Stimulated activated CD8-positive, alpha-beta memory T cell treated with anti-CD3 and anti-CD28 coated beads, Interleukin-7, amount 100 ng/mL, for 24 hours (primary cell): ENCODE results near the gene SNRPA1.

Experiments used
- DNase-seq: peaks from one replicate; pipeline ENCODE4 v3.0.0-alpha.2; 2020; ENCODE audit warnings: low read depth

The SNRPA1 gene

DNA sequence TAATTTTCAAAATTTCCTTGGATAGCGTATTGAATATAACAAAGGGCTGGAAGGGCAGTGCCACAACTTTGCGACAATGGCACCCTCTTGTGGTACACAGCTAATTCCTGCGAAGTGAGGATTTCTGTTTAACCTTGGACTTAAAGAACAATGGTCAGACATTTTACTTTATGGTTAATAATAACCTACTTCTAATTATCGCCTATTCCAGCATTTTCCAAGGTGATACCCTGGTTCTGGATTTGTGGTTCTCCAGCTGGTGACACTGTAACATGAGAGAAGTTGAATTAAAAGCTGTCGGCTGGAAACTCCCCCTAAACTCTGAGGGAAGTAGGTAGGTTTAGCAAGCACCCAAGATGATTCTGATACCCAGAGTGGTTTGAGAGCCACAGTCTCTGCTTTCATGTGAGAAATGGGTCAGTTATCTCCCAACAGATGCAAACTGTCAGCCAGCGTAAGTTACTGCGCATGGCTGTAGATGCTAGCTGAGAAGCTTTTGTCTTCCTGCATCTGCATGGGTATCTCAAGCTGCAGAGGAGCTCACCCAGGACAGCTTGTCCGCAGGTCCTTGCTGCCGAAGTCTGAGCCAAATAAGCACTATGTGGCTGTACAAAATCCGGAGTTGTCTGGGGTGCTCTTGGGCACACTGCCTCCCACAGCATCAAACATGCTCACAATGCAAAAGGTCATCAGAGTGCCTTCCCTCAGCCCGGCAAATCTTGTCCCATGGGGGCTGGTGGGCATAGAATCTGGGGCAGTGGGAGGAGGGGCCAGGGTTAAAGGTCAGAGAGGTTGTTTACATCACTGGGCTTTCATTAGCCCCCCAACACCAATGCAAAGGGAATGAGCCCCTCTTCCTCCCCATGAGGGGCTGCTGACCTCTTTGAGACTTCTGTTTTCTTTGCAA is 36.6 kb downstream of the SNRPA1 start:
- DNase-seq: no peak

DNA sequence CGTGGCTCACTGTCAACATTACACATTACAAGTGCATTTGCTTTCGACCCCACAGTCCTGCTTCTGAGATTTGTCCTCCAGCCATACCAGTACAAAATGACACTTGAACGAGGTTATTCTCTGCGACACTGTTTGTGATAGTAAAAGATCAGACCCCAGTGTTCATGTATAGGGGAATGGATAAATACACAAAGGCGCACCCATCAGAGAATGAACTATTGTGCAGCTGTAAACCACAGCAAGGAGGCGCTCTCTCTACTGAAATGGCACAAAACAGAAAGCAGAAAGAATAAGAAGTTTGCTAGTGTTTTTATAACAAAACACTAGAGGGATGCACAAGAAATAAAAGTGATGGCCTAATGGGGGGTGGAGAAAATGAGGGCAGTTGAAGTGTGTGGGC is 38.3 kb downstream of the SNRPA1 start:
- DNase-seq: no peak

DNA sequence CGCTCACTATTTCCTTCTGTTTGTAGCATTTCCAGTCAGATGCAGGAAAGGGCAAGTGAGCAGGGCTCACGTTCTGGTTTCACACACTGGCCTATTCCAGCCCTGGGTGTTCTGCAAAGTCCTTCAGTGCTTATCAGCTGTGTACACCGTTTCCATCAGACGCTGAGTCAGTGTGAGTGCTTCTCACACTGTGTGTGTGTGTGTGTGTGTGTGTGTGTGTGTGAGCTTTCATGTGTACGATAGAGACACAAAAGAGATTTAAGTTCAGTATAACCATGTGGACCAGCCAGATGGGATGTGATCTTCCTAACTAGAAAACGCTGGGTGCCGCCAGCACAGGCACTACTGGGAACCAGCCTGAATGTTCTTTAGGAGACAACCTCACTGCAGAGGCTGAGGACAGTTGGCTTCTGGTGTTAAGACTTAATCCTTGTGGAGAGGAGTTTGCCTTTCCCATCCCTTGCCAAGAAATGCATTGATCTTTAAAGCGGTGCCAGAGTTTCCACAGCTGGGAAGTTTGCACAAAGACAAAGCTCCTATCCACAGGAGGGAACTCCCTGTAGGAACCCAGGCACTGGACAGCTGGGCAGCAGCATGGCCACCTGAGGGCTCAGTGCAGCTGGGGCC is 39.3 kb downstream of the SNRPA1 start:
- no peak for DNase-seq

DNA sequence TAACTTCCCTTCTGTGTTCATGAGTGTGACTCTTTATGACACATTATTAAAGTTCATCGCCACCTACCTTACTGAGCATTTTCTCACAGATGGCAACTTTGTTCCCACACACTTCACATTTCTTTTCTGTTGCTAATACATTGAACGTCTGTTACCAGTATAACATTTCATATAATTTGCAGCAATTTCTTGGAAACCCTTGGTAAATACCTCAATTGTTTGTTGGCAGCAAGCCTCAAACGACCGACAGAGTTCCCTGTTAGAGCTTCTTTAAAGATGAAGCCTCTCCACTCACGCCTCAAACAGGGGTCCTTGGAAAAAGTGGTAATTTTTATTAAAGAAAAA is 40.0 kb downstream of the SNRPA1 start:
- no peak for DNase-seq

DNA sequence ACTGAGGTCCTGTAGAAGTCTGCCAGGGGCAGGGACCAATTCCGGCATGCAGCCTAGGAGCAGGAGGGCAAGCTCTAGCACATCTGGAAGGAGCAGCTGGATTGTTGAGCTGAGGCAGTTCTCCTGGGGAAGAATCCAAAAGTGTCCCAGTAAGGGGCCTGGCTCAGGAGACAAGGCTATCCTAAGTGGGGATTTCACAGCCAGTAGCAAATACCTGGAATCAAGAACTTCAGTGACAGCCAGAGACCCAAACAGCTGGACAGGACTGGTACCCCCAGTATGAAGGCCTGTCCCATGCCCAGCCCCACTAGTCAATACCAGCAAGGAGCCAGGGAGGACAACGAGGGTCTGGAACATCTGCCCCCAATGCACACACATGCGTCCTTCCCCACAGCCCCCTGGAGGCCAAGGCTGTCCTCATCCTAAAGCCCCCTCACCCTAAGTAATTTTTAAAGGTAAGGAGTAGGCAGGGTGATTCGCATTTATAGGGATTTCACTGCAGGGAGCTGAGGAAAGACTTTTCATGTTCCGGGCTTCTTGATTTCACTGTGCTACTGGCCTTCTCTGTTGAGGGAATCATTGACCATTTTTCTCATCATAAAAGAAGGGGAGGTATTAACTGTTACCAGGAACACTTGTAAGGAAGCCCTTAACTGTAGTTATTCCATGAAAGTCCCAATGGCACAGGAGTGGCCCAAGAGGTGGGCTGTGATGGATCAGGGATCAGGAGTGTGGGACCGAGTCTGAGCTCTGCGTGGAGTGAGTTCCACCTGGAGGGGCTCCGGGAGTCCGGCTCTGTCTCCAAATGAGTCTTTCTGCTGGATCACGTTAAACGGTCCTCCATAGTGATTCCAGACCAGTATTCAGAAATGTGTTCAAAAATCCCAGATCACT is 40.6 kb downstream of the SNRPA1 start:
- DNase-seq: no peak

DNA sequence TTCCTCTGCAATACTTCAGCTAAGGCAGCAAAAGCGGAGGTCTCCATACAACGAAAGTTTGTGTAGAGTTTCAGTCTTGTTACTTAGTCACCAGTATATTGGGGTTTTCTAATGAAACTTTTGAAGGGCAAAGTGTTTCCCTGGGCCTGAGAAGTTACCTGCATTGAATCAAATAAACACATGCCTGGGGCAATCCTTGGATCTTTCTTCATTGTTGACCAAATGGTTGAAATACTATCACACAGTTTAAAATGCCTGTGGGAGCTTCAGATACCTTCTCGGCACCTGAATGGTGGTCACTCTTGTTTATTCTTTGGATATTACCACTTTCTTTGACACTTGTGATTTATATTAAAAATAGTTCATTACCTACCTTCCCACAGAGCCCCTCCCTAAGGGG is 42.2 kb downstream of the SNRPA1 start:
- DNase-seq: no peak

DNA sequence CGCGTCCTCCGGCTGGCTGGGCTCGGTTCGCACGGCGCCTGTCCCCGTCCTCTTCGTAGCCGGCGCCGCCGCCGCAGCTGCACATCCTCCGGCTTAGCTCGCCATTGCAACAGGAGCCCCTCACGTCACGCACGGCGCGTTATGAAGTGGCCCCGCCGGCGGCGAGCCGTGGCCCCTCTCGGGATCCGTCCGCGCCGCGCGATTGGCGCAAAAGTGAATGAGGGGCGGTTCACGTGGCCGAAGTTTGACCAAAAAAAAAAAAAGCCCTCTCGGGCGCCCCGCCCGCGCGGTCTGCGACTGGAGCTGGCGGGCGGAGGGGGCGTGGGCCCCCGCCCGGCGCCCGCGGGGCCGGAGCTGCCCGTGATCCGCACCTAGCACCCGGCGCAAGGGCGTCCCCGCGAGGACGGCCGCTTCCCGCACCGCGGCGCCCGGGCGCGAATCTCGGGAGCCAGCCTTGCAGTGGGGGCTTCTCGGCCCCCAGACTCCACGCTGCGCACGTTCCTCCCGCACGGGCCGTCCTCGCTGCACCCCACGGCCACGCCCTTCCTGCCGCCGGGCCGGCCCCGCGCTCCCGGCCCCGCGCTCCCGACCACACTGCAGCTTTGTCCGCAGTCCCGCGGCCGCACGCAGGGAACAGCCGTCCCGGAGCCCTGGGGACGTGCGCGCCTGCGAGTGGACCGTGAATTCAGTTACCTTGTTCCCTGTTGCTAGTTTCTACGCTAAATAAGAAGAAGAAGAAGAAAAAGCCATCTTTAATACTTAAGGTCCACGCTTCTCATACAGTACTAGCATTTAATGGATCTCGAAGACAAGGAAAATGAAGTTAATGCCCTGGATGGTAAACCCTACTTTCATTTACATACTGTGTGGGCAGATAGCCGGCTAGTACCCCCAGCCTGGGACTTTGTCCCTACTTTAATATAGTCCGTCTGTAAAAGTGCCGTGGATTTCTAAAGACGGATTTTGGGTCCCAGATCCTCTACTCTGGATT is 42.9 kb downstream of the SNRPA1 start, which contains the start of gene CHSY1:
Gene CHSY1 (minus strand): TSS at position 219 of the 991 bp plus-strand sequence. CDS start 592 bp downstream, outside the sequence.
- DNase-seq: peak; percentile 74

DNA sequence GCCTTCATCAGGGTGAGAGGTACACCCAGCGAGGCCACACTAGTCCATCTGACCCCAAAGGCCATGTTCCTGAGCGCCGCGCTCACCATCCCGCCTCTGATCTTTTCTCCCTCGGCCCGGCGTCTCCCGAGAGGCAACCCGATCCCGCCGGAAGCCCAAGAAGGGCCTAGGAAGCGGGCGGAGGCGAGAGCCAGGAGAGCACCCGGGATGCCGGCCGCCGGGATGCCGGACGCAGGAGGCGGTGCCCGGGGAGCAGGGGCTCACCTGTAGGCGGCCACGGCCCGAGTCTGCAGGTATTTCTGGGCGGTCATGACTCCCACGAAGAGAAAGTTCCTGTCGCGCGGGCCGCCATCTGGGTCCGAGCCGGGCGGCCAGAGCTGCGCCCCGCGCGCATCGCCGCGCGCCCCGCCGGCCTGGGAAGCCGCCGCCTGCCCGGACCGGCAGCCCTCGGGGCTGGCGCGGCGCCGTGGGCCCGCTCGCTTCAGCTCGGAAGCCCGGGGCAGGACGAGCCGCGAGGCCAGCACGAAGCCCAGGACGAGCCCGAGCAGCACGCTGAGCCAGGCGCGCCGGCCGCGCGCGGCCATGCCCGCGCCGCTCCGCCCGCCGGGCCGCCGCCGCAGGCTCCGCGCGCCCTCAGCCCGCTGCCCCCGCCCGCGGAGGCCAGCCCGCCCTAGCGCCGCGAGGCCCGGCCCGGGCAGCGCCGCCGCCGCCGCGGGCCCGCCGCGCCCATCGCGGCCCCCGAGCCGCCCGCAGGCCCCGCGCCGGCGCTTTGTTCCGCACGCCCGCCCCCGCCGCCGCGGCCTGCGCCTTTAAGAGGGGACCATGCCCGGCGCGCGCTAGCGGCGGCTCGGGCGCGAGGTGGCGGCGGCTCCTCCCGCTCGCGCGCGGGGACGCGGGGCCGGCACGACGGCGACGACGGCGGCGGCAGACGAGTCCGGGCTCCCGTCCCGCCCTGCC is 43.9 kb downstream of the SNRPA1 start:
- no peak for DNase-seq

DNA sequence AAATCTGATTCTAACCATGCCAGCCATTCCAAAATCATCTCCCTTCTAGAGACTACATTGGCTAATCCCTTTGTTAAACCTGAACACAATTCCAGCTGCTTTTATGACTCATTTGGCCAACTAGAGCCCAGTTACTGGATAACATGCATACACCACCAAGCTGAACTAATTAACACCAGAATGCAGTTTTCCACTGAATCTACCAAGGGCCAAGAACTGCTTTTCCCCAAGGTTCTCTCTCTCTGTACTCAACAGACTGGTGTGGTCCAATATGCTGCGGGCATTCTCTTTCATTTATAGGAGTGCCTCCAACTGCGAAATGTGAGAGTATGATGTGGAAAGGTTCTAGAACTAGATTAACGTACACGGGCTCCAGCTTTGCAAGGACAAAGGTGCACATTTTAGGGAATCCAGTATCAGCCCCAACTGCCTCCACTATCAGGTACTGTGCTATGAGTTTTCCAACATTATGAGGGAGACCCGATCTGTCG is 44.7 kb downstream of the SNRPA1 start:
- DNase-seq: no peak

DNA sequence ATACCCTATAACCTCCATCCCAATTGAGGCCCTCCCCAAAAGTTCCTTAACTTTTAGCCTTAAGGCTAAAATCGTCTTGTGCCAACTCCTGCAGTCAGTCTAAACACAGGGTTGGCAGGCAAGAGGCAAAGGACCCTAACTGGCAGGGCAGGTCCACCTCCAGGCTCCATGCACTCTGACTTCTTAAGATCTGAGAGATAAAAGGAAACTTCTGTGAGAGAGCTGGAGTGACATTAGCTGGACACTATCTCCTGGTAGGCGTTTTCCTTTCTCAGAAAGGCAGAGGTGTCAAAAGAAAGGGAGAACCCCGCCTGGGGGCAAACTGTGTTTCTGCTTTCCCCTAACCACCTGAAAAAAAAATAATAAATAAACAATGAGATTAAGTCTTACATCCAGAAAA is 46.8 kb downstream of the SNRPA1 start:
- DNase-seq: no peak

DNA sequence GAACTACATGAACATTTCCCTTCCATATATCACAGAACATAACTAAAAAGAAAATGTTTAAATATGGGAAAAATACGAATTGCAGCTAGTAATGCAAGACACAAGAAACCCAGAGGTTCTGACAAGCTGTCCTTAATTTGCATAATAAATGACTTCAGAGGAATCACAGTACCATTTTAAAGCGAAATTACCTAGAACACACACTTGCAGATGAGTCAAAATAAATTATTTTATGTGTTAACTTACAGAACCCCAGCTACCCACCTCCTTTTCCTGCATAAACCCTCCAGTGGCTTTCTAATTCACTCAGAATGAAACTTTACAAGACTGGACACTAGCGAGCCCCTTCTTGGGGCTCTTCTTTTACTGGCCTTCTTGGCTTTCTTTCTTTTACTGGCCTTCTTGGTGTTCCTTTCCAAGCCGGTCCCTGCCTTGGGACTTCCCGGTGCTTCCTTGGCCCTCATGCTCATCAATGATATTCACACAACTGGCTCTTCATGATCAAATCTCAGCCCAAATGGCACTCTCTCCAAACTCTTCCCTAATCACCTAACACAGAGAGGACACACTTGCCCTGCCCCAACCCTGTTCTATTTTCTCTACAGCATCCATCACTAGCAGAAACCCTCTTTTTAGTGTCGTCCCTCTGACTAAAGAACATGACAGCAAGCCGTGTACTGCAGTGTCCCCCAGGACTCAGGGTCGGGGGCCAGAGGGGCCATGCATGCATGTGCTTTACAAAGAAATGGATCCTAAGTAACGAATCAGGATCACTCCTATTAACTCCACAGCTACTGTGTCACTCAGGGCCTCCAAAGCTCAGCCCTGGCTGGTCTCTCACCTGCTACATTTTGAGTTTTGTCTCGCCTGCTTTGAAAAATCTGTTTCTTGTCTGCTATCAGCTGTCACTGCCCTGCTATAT is 48.0 kb downstream of the SNRPA1 start:
- DNase-seq: no peak

DNA sequence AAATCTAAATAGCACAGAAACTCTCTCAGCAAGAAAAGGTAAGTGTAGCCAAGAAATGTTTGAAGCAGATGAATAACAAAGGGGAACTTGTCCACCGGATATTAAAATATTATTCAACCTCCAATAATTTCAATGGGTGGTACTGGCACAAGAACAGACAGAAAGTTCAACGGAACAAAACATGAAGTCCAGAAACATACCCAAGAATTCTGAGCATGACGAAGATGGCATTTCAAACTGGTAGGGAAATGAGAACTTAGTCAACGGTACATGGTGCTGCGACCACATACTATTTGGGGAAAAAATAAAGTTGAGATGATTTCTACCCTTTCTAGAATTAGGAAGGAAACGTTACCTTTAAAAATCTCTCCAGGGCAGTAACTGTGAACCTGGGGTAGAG is 48.7 kb downstream of the SNRPA1 start:
- no peak for DNase-seq

DNA sequence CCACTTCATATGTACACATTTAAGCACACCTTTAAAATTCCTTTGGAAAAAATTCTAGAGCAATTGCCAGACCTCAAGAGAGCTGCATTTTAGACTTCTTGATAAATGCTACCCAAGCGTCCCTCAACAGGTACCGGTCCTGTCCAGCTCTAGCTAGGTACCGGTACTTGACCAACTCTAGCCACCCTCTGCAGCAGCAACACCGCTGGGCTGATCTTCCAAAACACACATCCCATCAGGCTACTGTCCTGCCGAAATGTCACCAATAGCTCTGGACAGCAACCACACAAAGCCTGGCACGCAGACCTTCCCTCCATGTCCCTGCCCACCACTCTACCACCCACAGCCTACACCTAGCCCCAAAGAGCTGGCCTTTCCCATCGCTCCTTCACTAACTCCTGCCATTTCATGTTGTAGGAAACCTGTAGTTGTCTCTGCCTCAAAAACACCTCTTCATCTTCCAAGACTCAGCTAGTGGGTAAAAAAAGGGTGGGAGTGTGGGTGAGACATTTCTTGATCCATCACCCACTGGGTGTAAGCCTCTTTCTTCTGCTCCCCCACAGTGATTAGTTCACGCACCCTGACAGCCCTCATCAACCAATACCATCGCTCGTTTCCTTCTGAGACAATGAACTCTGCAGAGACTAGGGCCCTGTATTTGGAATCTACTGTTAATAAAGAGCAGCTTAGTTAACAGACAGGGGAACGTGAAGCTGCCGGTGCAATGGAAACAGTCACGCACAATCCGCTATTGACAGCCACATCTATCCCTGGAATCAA is 50.0 kb downstream of the SNRPA1 start:
- DNase-seq: no peak

DNA sequence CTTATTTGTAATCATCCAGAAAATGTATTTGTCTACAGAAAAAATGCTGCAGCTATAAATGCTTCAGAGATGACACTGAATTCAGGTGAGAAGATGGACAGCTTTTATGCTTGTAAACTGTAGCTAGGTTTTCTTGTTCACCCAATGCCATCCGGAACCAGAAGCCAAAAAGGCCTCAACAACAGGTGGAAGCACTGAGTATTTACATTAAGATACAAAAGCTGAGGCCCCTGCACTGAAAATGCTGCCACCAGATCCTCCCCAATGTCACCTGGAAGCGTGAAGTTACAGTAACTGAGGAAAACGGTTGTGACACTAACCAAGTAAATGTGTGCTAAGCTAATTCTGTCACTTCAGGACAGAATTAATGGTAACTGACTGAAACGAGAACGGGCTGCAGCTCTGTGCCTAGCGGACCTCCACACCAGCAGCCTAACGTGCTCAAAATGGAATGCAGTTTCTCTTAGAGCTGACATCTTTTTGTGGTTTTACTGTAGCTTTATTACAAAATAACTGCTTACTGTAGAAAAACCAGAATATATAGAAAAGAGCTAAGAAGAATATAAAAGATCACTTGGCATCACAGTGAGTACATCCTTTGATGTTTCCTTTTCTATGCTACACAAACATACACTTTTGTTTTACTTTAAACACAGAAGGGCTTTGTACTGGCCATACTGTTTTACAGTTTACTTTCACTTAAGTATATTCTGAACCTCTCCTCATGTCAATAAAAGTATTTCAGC is 50.8 kb downstream of the SNRPA1 start:
- no peak for DNase-seq

DNA sequence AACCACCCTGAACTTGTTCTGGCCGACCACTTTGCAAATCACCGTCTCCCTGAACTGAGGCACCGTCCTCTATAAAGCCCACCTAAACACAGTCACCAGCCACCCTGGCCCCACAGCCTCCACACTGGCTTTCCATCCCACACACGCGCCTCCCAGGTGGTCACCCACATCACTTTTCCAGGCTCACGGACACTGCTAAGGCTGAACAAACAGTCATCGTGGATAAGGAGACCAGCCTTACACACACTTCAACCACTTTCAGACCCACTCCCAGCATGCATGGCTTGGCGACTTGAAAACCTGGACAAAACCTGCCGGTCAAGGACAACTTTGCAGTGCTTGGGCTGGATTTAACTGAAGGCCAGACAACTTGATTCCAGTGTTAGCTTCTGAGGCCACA is 51.6 kb downstream of the SNRPA1 start:
- DNase-seq: no peak

DNA sequence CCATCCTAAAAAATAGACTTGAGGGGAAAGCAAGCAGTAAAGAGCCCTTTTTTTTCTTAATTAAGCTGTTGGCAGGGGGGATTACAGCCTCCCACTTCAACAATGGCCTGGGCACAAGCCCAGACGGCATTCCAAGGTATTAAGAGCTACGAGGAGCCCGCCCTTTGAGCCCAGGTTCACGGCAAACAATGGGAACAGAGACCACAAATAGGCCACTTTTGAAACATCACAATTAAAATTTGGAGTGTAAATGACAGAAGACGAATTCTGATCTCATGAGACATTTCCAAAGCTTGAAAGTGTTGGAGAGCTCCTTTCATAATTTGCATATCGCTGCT is 52.1 kb downstream of the SNRPA1 start:
- no peak for DNase-seq
